GM19468 (cell line): ENCODE results near the gene FARP2.
"Not testable (repeated sequence)": the region's sequence is repeated elsewhere in the genome, so short reads cannot be mapped to it uniquely, and the experiment has no call there.

Experiments used
- ATAC-seq: cut with Tn5 transposase; IDR thresholded peaks from one replicate; pipeline ENCODE4 v1.9.1; 2021; ENCODE audit warnings: mild to moderate bottlenecking, moderate library complexity, moderate number of reproducible peaks; ENCODE audit not compliant: unreplicated experiment; ENCODE audit errors: extremely low read depth

FARP2 gene

GRCh38 chr2:241359481-241360045 is 3.5 kb downstream of the FARP2 start:
- ATAC-seq = no peak

GRCh38 chr2:241363426-241363825 is 7.3 kb downstream of the FARP2 start:
- ATAC-seq = no peak

GRCh38 chr2:241364781-241365180 is 8.7 kb downstream of the FARP2 start:
- ATAC-seq = no peak

GRCh38 chr2:241366678-241367077 is 10.6 kb downstream of the FARP2 start:
- ATAC-seq = no peak

GRCh38 chr2:241368643-241369042 is 12.6 kb downstream of the FARP2 start:
- ATAC-seq = no peak

GRCh38 chr2:241372361-241372992 is 16.4 kb downstream of the FARP2 start:
- no peak for ATAC-seq

GRCh38 chr2:241373446-241373845 is 17.4 kb downstream of the FARP2 start:
- no peak for ATAC-seq

GRCh38 chr2:241373906-241374305 is 17.8 kb downstream of the FARP2 start:
- ATAC-seq = not testable (repeated sequence)

- no peak for ATAC-seq
Observed at GRCh38 chr2:241375300-241375699, 19.2 kb downstream of the FARP2 start.

- ATAC-seq = no peak
Observed at GRCh38 chr2:241376808-241377207, 20.7 kb downstream of the FARP2 start.

- ATAC-seq = no peak
Observed at GRCh38 chr2:241378816-241379215, 22.7 kb downstream of the FARP2 start.

GRCh38 chr2:241379481-241380480 is 23.7 kb downstream of the FARP2 start:
- ATAC-seq = no peak

GRCh38 chr2:241381872-241382271 is 25.8 kb downstream of the FARP2 start:
- ATAC-seq = no peak

- ATAC-seq = not testable (repeated sequence)
Observed at GRCh38 chr2:241385450-241385849, 29.4 kb downstream of the FARP2 start.

- ATAC-seq = no peak
Observed at GRCh38 chr2:241386519-241386918, 30.4 kb downstream of the FARP2 start.

GRCh38 chr2:241389697-241390096 is 33.6 kb downstream of the FARP2 start:
- no peak for ATAC-seq

- ATAC-seq = no peak
Observed at GRCh38 chr2:241390301-241391206, 34.5 kb downstream of the FARP2 start.

- ATAC-seq = no peak
Observed at GRCh38 chr2:241391892-241392665, 36.0 kb downstream of the FARP2 start.

GRCh38 chr2:241392753-241393152 is 36.7 kb downstream of the FARP2 start:
- ATAC-seq = not testable (repeated sequence)
